IMR-90 (cell line): ENCODE data around the gene C10orf88. TPM values are rescaled to one million over a fixed set of nuclear protein-coding genes. Genes with fewer than 3 reads are reported as not detected.

ENCODE experiments used
- ATAC-seq: fragments of 200-7000 bp; cut with Tn5 transposase; 2 replicates; pipeline ENCODE4 v1.9.1; 2020; ENCODE audit warnings: low read depth, mild to moderate bottlenecking, moderate library complexity
- BruUV-seq: library from RNA; stranded (reverse); fragments of 400-500 nt; replicated peaks from 2 replicates; lab custom pipeline; 2021; lab: Mats Ljungman, UMichigan
- CTCF ChIA-PET: fragments of 300-600 bp; formaldehyde crosslinking; extraction: SDS; loops from one replicate; lab custom pipeline; 2021; ENCODE audit warnings: antibody characterized with exemption; lab: Yijun Ruan, JAX
- POLR2A ChIA-PET: fragments of 300-600 bp; sonication (Branson Sonifier 250); formaldehyde crosslinking; loops from one replicate; lab custom pipeline; 2022; ENCODE audit warnings: antibody characterized with exemption; ENCODE audit not compliant: unreplicated experiment; lab: Charles Lee
- DNase-seq: peaks from one replicate; pipeline ENCODE4 v3.0.0; 2013
- H2AFZ ChIP-seq: replicated peaks from 2 replicates; pipeline ENCODE3; 2013; ENCODE audit warnings: low read length, mild to moderate bottlenecking; ENCODE audit not compliant: poor library complexity
- H2AK5ac ChIP-seq: 2 replicates; pipeline ENCODE4 v1.6.1; 2013; ENCODE audit warnings: low read depth, low read length, inconsistent platforms
- H2AK9ac ChIP-seq: replicated peaks from 2 replicates; pipeline ENCODE3; 2013; ENCODE audit warnings: mild to moderate bottlenecking, low read depth, low read length, moderate library complexity; ENCODE audit not compliant: poor library complexity
- H2BK120ac ChIP-seq: 2 replicates; pipeline ENCODE4 v1.6.1; 2013; ENCODE audit warnings: low read depth, low read length, inconsistent platforms
- H2BK15ac ChIP-seq: 3 replicates; pipeline ENCODE4 v1.6.1; 2013; ENCODE audit warnings: low read depth, low read length, inconsistent platforms
- H2BK20ac ChIP-seq: 2 replicates; pipeline ENCODE4 v1.6.1; 2013; ENCODE audit warnings: low read depth, mild to moderate bottlenecking, inconsistent platforms, low read length, moderate library complexity
- H2BK5ac ChIP-seq: 2 replicates; pipeline ENCODE4 v1.6.1; 2013; ENCODE audit warnings: mild to moderate bottlenecking, low read depth, low read length, inconsistent platforms; ENCODE audit not compliant: poor library complexity, severe bottlenecking
- H3K14ac ChIP-seq: replicated peaks from 2 replicates; pipeline ENCODE4 v1.6.1; 2013; ENCODE audit warnings: low read depth, low read length, inconsistent platforms
- H3K18ac ChIP-seq: 2 replicates; pipeline ENCODE4 v1.6.1; 2013; ENCODE audit warnings: low read depth, low read length, control low read depth
- H3K23ac ChIP-seq: 2 replicates; pipeline ENCODE4 v1.6.1; 2013; ENCODE audit warnings: low read depth, low read length, inconsistent platforms
- H3K27ac ChIP-seq: 2 replicates; pipeline ENCODE4 v1.5.1; 2013; ENCODE audit warnings: mild to moderate bottlenecking, control low read depth, low read length; ENCODE audit not compliant: insufficient read depth
- H3K27me3 ChIP-seq: 2 replicates; pipeline ENCODE4 v1.6.1; 2013; ENCODE audit warnings: low read length; ENCODE audit not compliant: control insufficient read depth, insufficient read depth
- H3K36me3 ChIP-seq: 2 replicates; pipeline ENCODE4 v1.6.1; 2013; ENCODE audit warnings: low read length, mixed read lengths; ENCODE audit not compliant: control insufficient read depth, insufficient read depth
- H3K4ac ChIP-seq: 2 replicates; pipeline ENCODE4 v1.6.1; 2013; ENCODE audit warnings: low read depth, low read length, inconsistent platforms
- H3K4me1 ChIP-seq: 2 replicates; pipeline ENCODE4 v1.6.1; 2013; ENCODE audit warnings: low read length, mixed read lengths; ENCODE audit not compliant: control insufficient read depth, insufficient read depth
- H3K4me2 ChIP-seq: 2 replicates; pipeline ENCODE4 v1.6.1; 2013; ENCODE audit warnings: low read depth, mild to moderate bottlenecking, control low read depth, low read length, moderate library complexity
- H3K4me3 ChIP-seq: 2 replicates; pipeline ENCODE4 v1.5.1; 2013; ENCODE audit warnings: low read depth, mild to moderate bottlenecking, control low read depth, low read length, moderate library complexity; ENCODE audit not compliant: insufficient read depth
- H3K56ac ChIP-seq: 2 replicates; pipeline ENCODE4 v1.6.1; 2013; ENCODE audit warnings: low read length, inconsistent platforms; ENCODE audit not compliant: insufficient read depth; ENCODE audit errors: extremely low read depth
- H3K79me1 ChIP-seq, 2 experiments: 2 replicates each; pipeline ENCODE4 v1.6.1; 2013; ENCODE audit warnings: low read length in 2 of 2, inconsistent platforms in 1 of 2, low read depth in 1 of 2
- H3K9ac ChIP-seq: 2 replicates; pipeline ENCODE4 v1.6.1; 2013; ENCODE audit warnings: low read depth, low read length, control low read depth
- H3K9me1 ChIP-seq: 2 replicates; pipeline ENCODE4 v1.6.1; 2013; ENCODE audit warnings: low read length, inconsistent platforms; ENCODE audit not compliant: insufficient read depth
- H3K9me3 ChIP-seq: 2 replicates; pipeline ENCODE4 v1.6.1; 2013; ENCODE audit warnings: low read length; ENCODE audit not compliant: control insufficient read depth, insufficient read depth
- H4K20me1 ChIP-seq: 2 replicates; pipeline ENCODE4 v1.6.1; 2013; ENCODE audit warnings: low read length, inconsistent platforms; ENCODE audit not compliant: insufficient read depth
- H4K5ac ChIP-seq: 2 replicates; pipeline ENCODE4 v1.6.1; 2013; ENCODE audit warnings: mild to moderate bottlenecking, low read depth, low read length, control low read depth
- H4K8ac ChIP-seq, 2 experiments: 2 replicates each; pipeline ENCODE4 v1.6.1; 2013; ENCODE audit warnings: low read depth in 2 of 2, low read length in 2 of 2, control low read depth in 1 of 2, inconsistent platforms in 1 of 2
- H4K91ac ChIP-seq: 2 replicates; pipeline ENCODE4 v1.6.1; 2013; ENCODE audit warnings: low read depth, low read length, inconsistent platforms; ENCODE audit not compliant: insufficient read depth
- FOS ChIP-seq: fragments of 150-350 bp; IDR thresholded peaks from 2 replicates; pipeline ENCODE4 v1.6.1; 2016; ENCODE audit warnings: low read depth, low read length
- MAFK ChIP-seq: IDR thresholded peaks from 2 replicates; pipeline ENCODE4 v1.6.1; 2012; ENCODE audit warnings: low read depth, low read length, improper control_type of control experiment
- NFE2L2 ChIP-seq: fragments of 150-350 bp; IDR thresholded peaks from 2 replicates; pipeline ENCODE4 v1.6.1; 2016; ENCODE audit warnings: low read depth, mild to moderate bottlenecking, low read length
- POLR2A ChIP-seq: IDR thresholded peaks from 2 replicates; pipeline ENCODE4 v1.6.1; 2012; ENCODE audit warnings: mild to moderate bottlenecking, low read depth, low read length
- WGBS, 2 experiments: methylation state at CpG; one replicate each; pipeline versions ENCODE4 v1.1.5 to v1.1.7; 2013; ENCODE audit warnings: missing lambda C conversion rate in 2 of 2; ENCODE audit not compliant: insufficient read length in 1 of 2; ENCODE audit errors: extremely low coverage in 2 of 2; 5-methylcytosine and 5-hydroxymethylcytosine counted together
- dilution Hi-C: fragments of 300-500 bp; cut with HindIII; formaldehyde crosslinking; loops from one replicate; pipeline ENCODE4 v1.14.3; 2018; ENCODE audit warnings: low sequenced_read_pairs; ENCODE audit not compliant: unreplicated experiment
- in situ Hi-C: fragments of 300-500 bp; cut with MboI; formaldehyde crosslinking; loops from 3 replicates; pipeline ENCODE4 v1.14.3; 2019; ENCODE audit warnings: low sequenced_read_pairs, inconsistent platforms, mixed read lengths
- intact Hi-C: fragments of 100-400 bp; cut with micrococcal nuclease; formaldehyde crosslinking; loops from 2 replicates; pipeline ENCODE4 v1.10.0; 2022
- polyA plus RNA-seq, 3 experiments: library from polyadenylated mRNA; depleted of rRNA; stranded (reverse); fragments of >200 nt; gene quantifications; 2 replicates each; pipeline ENCODE4 v1.2.3, GENCODE V29; 2012; ENCODE audit warnings: low replicate concordance in 1 of 3
- total RNA-seq: library from RNA; depleted of rRNA; stranded (reverse); fragments of >200 nt; gene quantifications from 2 replicates; pipeline ENCODE4 v1.2.3, GENCODE V29; 2012

C10orf88 gene
- total and polyA plus RNA-seq, 2 of the 4 experiments (the other 2 are of a cell fraction) = 5.9 to 12.2 TPM

DNA sequence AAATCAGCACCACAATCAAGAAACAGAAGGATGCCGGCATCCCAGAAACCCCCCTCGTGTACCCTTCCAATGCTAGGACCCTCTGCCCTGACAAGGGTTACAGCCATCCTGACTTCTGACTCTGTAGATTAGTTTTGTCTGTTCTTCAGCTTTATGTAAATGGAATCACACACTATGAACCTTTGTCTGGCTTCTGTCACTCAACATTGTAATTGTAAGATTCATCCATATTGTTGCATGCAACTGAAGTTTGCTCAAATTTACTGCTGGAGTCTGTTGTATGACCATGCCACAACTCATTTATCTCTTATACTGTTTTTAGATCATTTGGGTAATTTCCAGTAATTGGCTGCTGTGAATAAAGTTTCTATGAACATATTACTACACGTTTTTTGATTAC lies 46.1 kb upstream of the C10orf88 start:
- H3K4me1 ChIP-seq = no peaks in the 10 kb centered on the region; the same call in 1 of the 2 replicates
- no peak overlapping the region for H2AK5ac ChIP-seq
- dilution Hi-C loops = no loop called here
- TF ChIP-seq POLR2A (no peak), MAFK (no peak), FOS (no peak), NFE2L2 (no peak)
- H3K9ac ChIP-seq = no peak overlapping the region
- H4K5ac ChIP-seq = peak overlapping the region; percentile 74; the same call in 1 of the 2 replicates
- no peak overlapping the region for H4K91ac ChIP-seq
- peaks cover 3% of the 10 kb centered on the region; the same call in 1 of the 2 replicates for H4K20me1 ChIP-seq
- H3K79me1 ChIP-seq = peaks cover 19 to 28% of the 10 kb centered on the region in 2 experiments; a peak in 3 of 4 replicates
- in situ Hi-C loops = no loop called here
- H2BK15ac ChIP-seq = no peak overlapping the region
- H3K27ac ChIP-seq = no peak overlapping the region
- ATAC-seq (no peak), DNase-seq (no peak)
- intact Hi-C loops = no loop called here
- no peaks in the 10 kb centered on the region for H3K9me3 ChIP-seq
- no peak overlapping the region for H3K4ac ChIP-seq
- H3K4me3 ChIP-seq = no peak overlapping the region
- no peak overlapping the region for H2BK120ac ChIP-seq
- H2BK20ac ChIP-seq = no peak overlapping the region
- no peak overlapping the region for H4K8ac ChIP-seq
- POLR2A ChIA-PET = no interaction called here
- H3K36me3 ChIP-seq = peaks cover 9% of the 10 kb centered on the region
- no peak overlapping the region for H3K4me2 ChIP-seq
- H3K56ac ChIP-seq = no peak overlapping the region
- no peak overlapping the region for H3K14ac ChIP-seq
- H2BK5ac ChIP-seq = no peak overlapping the region
- H2AK9ac ChIP-seq = no peak overlapping the region
- no peak overlapping the region for H3K23ac ChIP-seq
- no TSS peak for BruUV-seq
- no peaks in the 10 kb centered on the region for H3K27me3 ChIP-seq
- H3K18ac ChIP-seq = no peak overlapping the region
- H3K9me1 ChIP-seq = no peaks in the 10 kb centered on the region
- H2AFZ ChIP-seq = no peak overlapping the region
- CTCF ChIA-PET = no interaction called here
- WGBS, 2 experiments = no CpG with 5 or more reads among the region's 3 CpGs
